ENCODE results near the gene CHST15.

CHST15 gene

GRCh38 chr10:123993534-123994416 lies 99.6 kb downstream of the CHST15 start:
- no peak for DNase-seq

- no peak for DNase-seq
Observed at GRCh38 chr10:123991611-123992570, 101.5 kb downstream of the CHST15 start.

GRCh38 chr10:123990889-123991288 lies 102.5 kb downstream of the CHST15 start:
- DNase-seq: no peak

- DNase-seq: no peak
Observed at GRCh38 chr10:123988694-123989093, 104.7 kb downstream of the CHST15 start.

GRCh38 chr10:123986736-123987135 lies 106.7 kb downstream of the CHST15 start:
- DNase-seq: no peak

GRCh38 chr10:123974406-123974805 lies 119.0 kb downstream of the CHST15 start:
- no peak for DNase-seq

GRCh38 chr10:123972481-123973401 lies 120.7 kb downstream of the CHST15 start:
- DNase-seq: no peak

GRCh38 chr10:123970927-123971286 lies 122.5 kb downstream of the CHST15 start:
- DNase-seq: no peak

GRCh38 chr10:123970207-123970926 lies 123.0 kb downstream of the CHST15 start:
- no peak for DNase-seq

- DNase-seq: peak; percentile 17 to 28
Observed at GRCh38 chr10:123967626-123968243, 125.7 kb downstream of the CHST15 start.

- no peak for DNase-seq
Observed at GRCh38 chr10:123966896-123967231, 126.5 kb downstream of the CHST15 start.

GRCh38 chr10:123965973-123966895 lies 127.2 kb downstream of the CHST15 start:
- no peak for DNase-seq

GRCh38 chr10:123964953-123965352 lies 128.4 kb downstream of the CHST15 start:
- DNase-seq: no peak

GRCh38 chr10:123962756-123963530 lies 130.5 kb downstream of the CHST15 start:
- DNase-seq: no peak

- no peak for DNase-seq
Observed at GRCh38 chr10:123958241-123958640, 135.2 kb downstream of the CHST15 start.
